ENCODE results near the gene KCNN1.

The KCNN1 gene

GRCh38 chr19:17946965-17947784, 19.7 kb upstream of the KCNN1 start:
- TF ChIP-seq LEF1 (IDR thresholded peaks at IDR 0.05; ENCODE audit: borderline replicate concordance), result no peak
- no peak for TF ChIP-seq SP1 (IDR thresholded peaks at IDR 0.05)
- TF ChIP-seq L3MBTL2 (conservative IDR thresholded peaks at IDR 0.05), result no peak
- no peak for TF ChIP-seq FOXA1 (IDR thresholded peaks at IDR 0.05)
- no peak for TF ChIP-seq ZNF384 (IDR thresholded peaks at IDR 0.05)
- no peak for TF ChIP-seq SUZ12 (IDR thresholded peaks at IDR 0.05)
- no peak for TF ChIP-seq FOXM1 (IDR thresholded peaks at IDR 0.05; ENCODE audit: borderline replicate concordance)
- DNase-seq (ENCODE audit: extremely low spot score), result no peak
- POLR2A ChIA-PET, result no interaction called here
- CTCF ChIA-PET, result interaction anchor here (0.6 to 1.4 kb wide), 3 partner anchors 9 to 45 kb away, joined by 3 to 4 read pairs (median 4); no protein-coding TSS in a partner anchor

- CTCF ChIA-PET, result interaction anchor here (1.4 kb wide), 1 partner anchor 14 kb away, joined by 3 read pairs; no protein-coding TSS in a partner anchor
- TF ChIP-seq ARNT (IDR thresholded peaks at IDR 0.05), result no peak
- TF ChIP-seq SP1 (IDR thresholded peaks at IDR 0.05), result no peak
- no peak for TF ChIP-seq L3MBTL2 (conservative IDR thresholded peaks at IDR 0.05)
- TF ChIP-seq ELF4 (IDR thresholded peaks at IDR 0.05), result no peak
- TF ChIP-seq ZNF384 (IDR thresholded peaks at IDR 0.05), result no peak
- TF ChIP-seq FOXA1 (IDR thresholded peaks at IDR 0.05), result no peak
- no peak for TF ChIP-seq LEF1 (IDR thresholded peaks at IDR 0.05; ENCODE audit: borderline replicate concordance)
- no peak for TF ChIP-seq NFRKB (IDR thresholded peaks at IDR 0.05)
- TF ChIP-seq HDGF (IDR thresholded peaks at IDR 0.05; ENCODE audit: borderline replicate concordance), result no peak
- TF ChIP-seq BHLHE40 (IDR thresholded peaks at IDR 0.05; ENCODE audit: borderline replicate concordance), result no peak
- no peak for TF ChIP-seq CTBP1 (IDR thresholded peaks at IDR 0.05; ENCODE audit: borderline replicate concordance)
- no peak for TF ChIP-seq SUZ12 (IDR thresholded peaks at IDR 0.05)
- TF ChIP-seq FOXK2 (IDR thresholded peaks at IDR 0.05), result no peak
- peak; percentile 100 for DNase-seq (ENCODE audit: extremely low spot score)
- POLR2A ChIA-PET, result no interaction called here
Observed at GRCh38 chr19:17947815-17948513, 18.9 kb upstream of the KCNN1 start.

- CTCF ChIA-PET, result no interaction called here
- POLR2A ChIA-PET, result interaction anchor here (1.6 kb wide), 1 partner anchor 20 kb away, joined by 5 read pairs; no protein-coding TSS in a partner anchor
- TF ChIP-seq LEF1 (IDR thresholded peaks at IDR 0.05; ENCODE audit: borderline replicate concordance), result no peak
- no peak for TF ChIP-seq FOXA1 (IDR thresholded peaks at IDR 0.05)
- TF ChIP-seq PKNOX1 (IDR thresholded peaks at IDR 0.05), result no peak
- no peak for DNase-seq (ENCODE audit: extremely low spot score)
Observed at GRCh38 chr19:17948514-17948900, 18.4 kb upstream of the KCNN1 start.

- no peak for TF ChIP-seq ZNF384 (IDR thresholded peaks at IDR 0.05)
- no peak for TF ChIP-seq CTBP1 (IDR thresholded peaks at IDR 0.05; ENCODE audit: borderline replicate concordance)
- no peak for TF ChIP-seq ARNT (IDR thresholded peaks at IDR 0.05)
- no peak for TF ChIP-seq HDGF (IDR thresholded peaks at IDR 0.05; ENCODE audit: borderline replicate concordance)
- no peak for TF ChIP-seq TARDBP (IDR thresholded peaks at IDR 0.05)
- TF ChIP-seq L3MBTL2 (conservative IDR thresholded peaks at IDR 0.05), result no peak
- no peak for TF ChIP-seq ELF4 (IDR thresholded peaks at IDR 0.05)
- TF ChIP-seq SP1 (IDR thresholded peaks at IDR 0.05), result no peak
- no peak for TF ChIP-seq FOXK2 (IDR thresholded peaks at IDR 0.05)
- no peak for TF ChIP-seq LEF1 (IDR thresholded peaks at IDR 0.05; ENCODE audit: borderline replicate concordance)
- TF ChIP-seq NFRKB (IDR thresholded peaks at IDR 0.05), result no peak
- TF ChIP-seq FOXA1 (IDR thresholded peaks at IDR 0.05), result no peak
- TF ChIP-seq PKNOX1 (IDR thresholded peaks at IDR 0.05), result no peak
- TF ChIP-seq BHLHE40 (IDR thresholded peaks at IDR 0.05; ENCODE audit: borderline replicate concordance), result no peak
- no peak for TF ChIP-seq FOXM1 (IDR thresholded peaks at IDR 0.05; ENCODE audit: borderline replicate concordance)
- no peak for TF ChIP-seq SUZ12 (IDR thresholded peaks at IDR 0.05)
- CTCF ChIA-PET, result no interaction called here
- no peak for DNase-seq (ENCODE audit: extremely low spot score)
- POLR2A ChIA-PET, result interaction anchor here (1.0 to 1.6 kb wide), 2 partner anchors 17 to 19 kb away, joined by 3 to 5 read pairs; partner anchors contain the start of gene CCDC124
Observed at GRCh38 chr19:17948931-17949930, 17.7 kb upstream of the KCNN1 start.

- CTCF ChIA-PET, result no interaction called here
- DNase-seq (ENCODE audit: extremely low spot score), result no peak
- TF ChIP-seq BHLHE40 (IDR thresholded peaks at IDR 0.05; ENCODE audit: borderline replicate concordance) (no peak), TARDBP (IDR thresholded peaks at IDR 0.05) (no peak), CTBP1 (IDR thresholded peaks at IDR 0.05; ENCODE audit: borderline replicate concordance) (no peak), FOXA1 (IDR thresholded peaks at IDR 0.05) (no peak), PKNOX1 (IDR thresholded peaks at IDR 0.05) (no peak), FOXK2 (IDR thresholded peaks at IDR 0.05) (no peak), LEF1 (IDR thresholded peaks at IDR 0.05; ENCODE audit: borderline replicate concordance) (no peak), NFRKB (IDR thresholded peaks at IDR 0.05) (no peak), ZNF384 (IDR thresholded peaks at IDR 0.05) (no peak), L3MBTL2 (conservative IDR thresholded peaks at IDR 0.05) (no peak), SUZ12 (IDR thresholded peaks at IDR 0.05) (no peak), ELF4 (IDR thresholded peaks at IDR 0.05) (no peak), HDGF (IDR thresholded peaks at IDR 0.05; ENCODE audit: borderline replicate concordance) (no peak), FOXM1 (IDR thresholded peaks at IDR 0.05; ENCODE audit: borderline replicate concordance) (no peak), SP1 (IDR thresholded peaks at IDR 0.05) (no peak), ARNT (IDR thresholded peaks at IDR 0.05) (no peak)
- POLR2A ChIA-PET, result interaction anchor here (1.0 to 1.6 kb wide), 2 partner anchors 17 to 19 kb away, joined by 3 to 5 read pairs; partner anchors contain the start of gene CCDC124
Observed at GRCh38 chr19:17949956-17950309, 17.0 kb upstream of the KCNN1 start.
